PC-3 (cell line): Measurements from ENCODE around the gene ABCB10.

Experiments
- CTCF ChIP-seq: fragments of 300-600 bp; sonication (generic); conservative IDR thresholded peaks from 2 replicates; pipeline ENCODE4 v1.5.1; 2017; ENCODE audit warnings: antibody characterized with exemption, low read depth, mild to moderate bottlenecking, low read length
- EZH2 ChIP-seq: fragments of 300-600 bp; sonication (generic); IDR thresholded peaks from one replicate; pipeline ENCODE4 v1.6.1; 2017; ENCODE audit warnings: antibody characterized with exemption, mild to moderate bottlenecking, low read length; ENCODE audit not compliant: unreplicated experiment
- EZH2phosphoT487 ChIP-seq: fragments of 300-600 bp; sonication (generic); IDR thresholded peaks from 2 replicates; pipeline ENCODE4 v1.6.1; 2018; ENCODE audit warnings: mild to moderate bottlenecking, antibody characterized with exemption, low read length, borderline replicate concordance

- no peak for TF ChIP-seq CTCF
- no peak for TF ChIP-seq EZH2
- TF ChIP-seq EZH2phosphoT487 = no peak
Measured at GRCh38 chr1:229495782-229496181, 62.7 kb downstream of the ABCB10 start.
